T-helper 2 cell (primary cell): Measurements from ENCODE around the gene MRPS9.

ENCODE experiments used
- DNase-seq, 5 experiments: peaks; one replicate each; pipeline versions ENCODE4 v3.0.0 to v3.0.0-alpha.2; 2012 to 2022

The MRPS9 gene

GRCh38 chr2:105080461-105080860 is 42.6 kb downstream of the MRPS9 start:
- no peak for DNase-seq

GRCh38 chr2:105081006-105081601 is 43.2 kb downstream of the MRPS9 start:
- no peak for DNase-seq

GRCh38 chr2:105082107-105082506 is 44.2 kb downstream of the MRPS9 start:
- no peak for DNase-seq

GRCh38 chr2:105085525-105085924 is 47.7 kb downstream of the MRPS9 start:
- DNase-seq, result no peak

- DNase-seq, result peak in 1 of 5 experiments; percentile 46
These were observed 49.4 kb downstream of the MRPS9 start for GRCh38 chr2:105087273-105087672.

DNA sequence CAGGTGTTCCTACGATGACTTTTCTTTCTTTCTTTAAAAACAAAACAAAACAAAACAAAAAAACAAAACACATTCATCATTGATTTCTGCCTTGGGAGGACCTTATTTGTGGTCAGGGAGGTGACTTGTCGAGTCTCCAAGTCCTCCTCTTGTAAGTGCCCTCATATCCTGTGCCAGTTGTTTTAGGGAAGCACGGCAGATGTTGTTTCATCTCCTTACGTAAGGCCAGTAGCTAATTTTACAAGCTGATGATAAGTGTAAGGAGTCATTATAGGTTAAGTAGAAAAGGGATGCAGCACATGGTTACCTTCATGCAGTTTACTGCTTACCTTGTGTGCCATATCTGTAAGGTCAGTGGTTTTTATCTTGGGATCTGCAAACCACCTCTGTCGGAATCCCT is 52.2 kb downstream of the MRPS9 start:
- no peak for DNase-seq

GRCh38 chr2:105092797-105093196 is 54.9 kb downstream of the MRPS9 start:
- no peak for DNase-seq

DNA sequence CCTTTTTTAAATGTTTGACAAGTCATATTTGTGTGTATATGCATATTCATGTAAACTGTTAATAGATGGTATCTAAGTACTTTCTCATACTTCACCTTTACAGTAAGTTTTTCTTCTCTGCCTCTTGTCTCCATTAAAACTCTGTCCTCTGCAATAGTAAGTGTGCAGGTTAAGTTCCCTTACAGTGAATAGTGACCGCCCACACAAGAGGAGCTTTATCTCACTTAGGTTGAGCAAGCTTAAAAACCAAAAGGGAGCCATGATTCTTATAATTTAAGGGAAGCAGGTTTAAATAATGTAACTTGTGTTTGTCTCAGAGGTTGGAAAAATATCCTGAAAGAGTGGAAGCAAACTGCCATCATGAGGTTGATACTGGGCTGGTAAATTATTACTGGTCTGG is 61.3 kb downstream of the MRPS9 start:
- DNase-seq, result no peak

DNA sequence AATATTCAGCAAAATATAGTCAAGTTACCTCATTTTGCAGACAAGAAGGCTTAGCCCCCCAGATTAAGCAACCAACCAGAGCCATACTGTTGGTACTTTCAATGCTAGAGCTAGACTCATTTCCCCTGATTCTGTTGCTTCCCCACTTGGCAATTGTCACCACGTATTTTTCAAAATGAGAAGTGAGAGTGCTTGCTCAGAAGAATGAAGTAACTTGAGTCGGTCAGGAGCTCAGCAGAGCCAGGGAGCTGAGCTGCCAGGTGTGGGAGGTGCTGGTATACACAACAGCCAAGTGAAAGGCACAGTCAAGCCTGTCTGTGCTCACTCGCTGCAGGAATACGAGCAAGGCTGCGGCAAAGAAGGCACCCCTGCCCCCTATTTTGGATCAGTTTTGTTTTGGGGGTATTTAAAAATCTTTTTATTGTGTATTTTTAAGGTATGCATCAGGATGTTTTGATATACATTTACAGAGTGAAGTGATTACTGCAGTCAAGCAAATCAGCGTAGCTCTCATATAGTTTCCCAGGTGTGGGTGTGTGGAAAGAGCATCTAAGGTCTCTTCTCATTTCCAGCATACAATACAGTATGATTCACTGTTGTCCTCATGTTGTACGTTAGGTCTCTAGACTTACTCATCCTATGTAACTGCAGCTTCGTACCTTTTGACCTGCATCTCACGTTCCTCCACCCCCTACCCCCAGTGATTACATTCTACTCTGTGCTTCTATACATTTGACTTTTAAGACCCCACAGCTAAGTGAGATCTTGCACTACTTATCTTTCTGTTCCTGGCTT is 62.4 kb downstream of the MRPS9 start:
- DNase-seq, result peak in 1 of 5 experiments; percentile 11

GRCh38 chr2:105102001-105102400 is 64.1 kb downstream of the MRPS9 start:
- no peak for DNase-seq

- DNase-seq, result no peak
These were observed 65.1 kb downstream of the MRPS9 start for GRCh38 chr2:105102963-105103421.

- no peak for DNase-seq
These were observed 65.6 kb downstream of the MRPS9 start for GRCh38 chr2:105103481-105103880.

DNA sequence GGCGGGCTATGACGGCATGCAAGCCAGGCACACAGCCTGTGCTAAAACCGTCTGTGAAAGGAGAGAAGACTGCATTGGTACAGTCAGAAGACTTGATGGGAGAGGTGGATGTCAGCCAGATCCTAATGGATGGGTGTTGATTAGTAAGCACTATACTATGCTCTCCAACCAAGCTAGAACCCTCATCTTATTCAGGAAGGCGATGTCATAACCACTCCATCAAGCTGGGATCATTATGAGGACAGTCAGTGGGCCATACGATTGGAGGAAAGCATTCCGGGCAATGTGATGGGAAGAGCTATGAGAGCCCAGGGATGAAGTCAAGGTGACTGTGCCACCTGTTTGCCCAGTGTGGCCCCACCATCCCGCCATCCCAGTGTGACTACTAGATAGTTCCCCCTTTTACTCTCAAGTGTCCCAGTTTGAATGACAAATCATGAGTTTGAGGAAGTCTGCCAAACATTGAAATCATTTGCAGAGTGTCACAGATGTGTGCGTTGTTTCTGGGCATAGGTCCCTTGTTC is 66.4 kb downstream of the MRPS9 start:
- DNase-seq, result no peak

GRCh38 chr2:105110295-105110829 is 72.5 kb downstream of the MRPS9 start:
- DNase-seq, result no peak

- no peak for DNase-seq
These were observed 73.7 kb downstream of the MRPS9 start for GRCh38 chr2:105111365-105112150.

DNA sequence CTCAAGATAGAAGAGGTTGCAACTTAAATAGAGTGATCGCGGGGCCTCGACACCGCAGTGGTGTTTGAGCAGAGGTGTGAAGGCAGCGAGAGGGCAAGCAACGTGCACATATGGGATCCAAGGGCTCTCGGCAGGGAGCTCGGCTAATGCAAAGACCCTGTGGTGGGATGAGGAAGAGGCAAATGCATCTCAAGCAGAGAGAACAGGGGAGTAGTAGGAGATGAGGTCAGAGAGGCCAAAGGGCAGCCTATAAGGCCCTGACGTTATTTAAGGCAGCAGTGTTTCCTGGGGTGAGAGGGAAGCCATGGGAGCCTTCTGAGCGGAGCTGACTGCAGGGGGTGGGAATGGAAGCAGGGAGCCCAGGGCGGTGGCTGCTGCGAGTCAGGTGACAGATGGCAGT is 74.5 kb downstream of the MRPS9 start:
- DNase-seq, result no peak

GRCh38 chr2:105113616-105114291 is 75.9 kb downstream of the MRPS9 start:
- DNase-seq, result no peak

- DNase-seq, result peak in 2 of 5 experiments; percentile 3 to 24
These were observed 76.7 kb downstream of the MRPS9 start for GRCh38 chr2:105114551-105114950.

DNA sequence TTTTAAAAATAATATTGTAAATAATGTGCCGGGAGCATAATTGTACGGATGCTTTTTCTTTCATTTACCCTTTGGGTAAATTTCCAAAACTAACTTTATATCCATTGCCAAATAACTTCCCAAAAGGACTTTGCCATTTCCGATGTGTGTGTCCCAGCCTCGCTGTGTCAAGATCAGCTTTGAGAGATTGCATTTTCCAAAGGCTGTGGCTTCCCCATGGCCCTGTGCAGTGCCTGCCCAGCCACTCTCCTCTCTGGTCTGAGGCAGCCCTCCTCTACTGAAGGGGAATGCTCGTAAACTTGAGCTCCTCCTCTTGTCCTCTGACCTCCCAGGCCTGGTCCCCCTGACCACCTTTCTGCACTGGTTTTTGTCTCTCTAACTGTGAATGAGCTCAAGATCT is 78.5 kb downstream of the MRPS9 start:
- no peak for DNase-seq

- DNase-seq, result no peak
These were observed 79.7 kb downstream of the MRPS9 start for GRCh38 chr2:105117565-105117964.

GRCh38 chr2:105118960-105119359 is 81.1 kb downstream of the MRPS9 start:
- DNase-seq, result peak in 1 of 5 experiments; percentile 7

- no peak for DNase-seq
These were observed 83.6 kb downstream of the MRPS9 start for GRCh38 chr2:105121434-105121833.
